GM21447 (cell line): ENCODE measurements around the gene PARP11.
A peak's percentile ranks its signal among the peaks of the same experiment; 100 is the strongest.

Experiments used
- ATAC-seq: cut with Tn5 transposase; IDR thresholded peaks from one replicate; pipeline ENCODE4 v1.9.1; 2021; ENCODE audit not compliant: unreplicated experiment

Gene PARP11

GRCh38 chr12:3827301-3828000 is 45.7 kb downstream of the PARP11 start:
- ATAC-seq: no peak

DNA sequence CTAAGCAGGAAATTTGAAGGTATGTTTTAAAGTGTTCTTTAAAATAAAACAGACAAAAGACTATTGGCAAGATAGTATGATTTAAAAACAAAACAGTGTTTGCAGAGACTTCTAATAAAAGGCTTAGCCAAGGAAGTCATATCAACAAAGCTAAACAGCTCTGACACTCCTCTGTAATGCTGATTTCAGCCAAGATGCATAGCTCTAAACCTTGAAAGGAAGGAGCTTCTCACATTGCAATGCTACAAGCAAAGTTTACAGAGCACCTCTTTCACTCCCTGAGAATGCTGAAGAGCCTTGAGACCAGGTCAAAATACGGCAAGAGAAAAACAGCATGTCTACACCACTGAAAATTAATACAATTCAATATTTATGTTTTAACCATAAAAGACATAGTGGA is 51.8 kb downstream of the PARP11 start:
- ATAC-seq: no peak

DNA sequence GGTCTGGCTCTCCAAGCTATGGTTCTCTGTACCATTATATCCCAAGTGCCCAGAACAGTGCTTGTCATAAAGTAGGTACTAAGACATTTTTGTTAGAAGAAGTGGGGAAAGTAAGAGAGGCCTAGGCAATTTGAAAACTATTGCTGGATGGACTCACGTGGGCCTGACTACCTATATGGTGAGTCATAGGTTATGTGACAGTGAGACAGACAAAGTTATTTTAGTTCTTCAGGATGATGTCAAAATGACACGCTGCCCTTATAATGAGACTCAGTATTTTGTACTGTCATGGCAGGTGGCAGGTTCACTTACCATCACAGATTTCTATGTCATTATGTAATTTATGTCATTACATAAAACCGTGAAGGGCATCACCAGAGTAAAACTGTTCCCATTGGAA is 53.1 kb downstream of the PARP11 start:
- no peak for ATAC-seq

- no peak for ATAC-seq
Measured at GRCh38 chr12:3816266-3816665, 56.9 kb downstream of the PARP11 start.

- no peak for ATAC-seq
Measured at GRCh38 chr12:3815094-3815766, 58.0 kb downstream of the PARP11 start.

GRCh38 chr12:3810540-3810939 is 62.7 kb downstream of the PARP11 start:
- no peak for ATAC-seq

- ATAC-seq: no peak
Measured at GRCh38 chr12:3810016-3810370, 63.2 kb downstream of the PARP11 start.

- no peak for ATAC-seq
Measured at GRCh38 chr12:3809357-3810015, 63.7 kb downstream of the PARP11 start.

- no peak for ATAC-seq
Measured at GRCh38 chr12:3805077-3805476, 68.1 kb downstream of the PARP11 start.

DNA sequence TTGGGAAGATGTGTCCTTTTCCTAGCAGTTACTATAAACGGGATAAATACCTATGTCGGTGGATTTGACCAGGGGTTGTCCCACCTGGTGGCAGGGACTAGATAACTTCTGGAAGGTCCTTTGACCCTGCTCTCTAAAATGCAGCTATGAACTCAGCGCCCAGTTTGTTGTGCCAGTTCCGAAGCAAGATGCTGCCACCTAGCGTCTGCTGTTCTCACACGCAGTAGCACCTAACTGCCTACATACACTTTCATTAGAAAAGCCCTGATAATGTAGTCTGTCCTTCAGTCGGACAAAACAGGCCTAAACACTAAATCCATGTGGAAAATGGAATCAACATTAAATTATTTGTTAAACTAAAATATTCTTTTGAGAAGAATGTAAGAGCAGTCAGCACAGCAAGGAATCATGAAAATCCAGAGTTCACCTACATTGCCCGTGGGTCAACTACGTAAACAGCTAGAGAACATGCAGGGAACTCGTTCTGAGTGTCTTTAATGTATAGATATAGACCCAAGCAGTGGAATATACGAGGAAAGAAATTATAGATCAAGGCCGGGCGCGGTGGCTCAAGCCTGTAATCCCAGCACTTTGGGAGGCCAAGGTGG is 69.2 kb downstream of the PARP11 start:
- ATAC-seq: peak; percentile 66

GRCh38 chr12:3802721-3803120 is 70.5 kb downstream of the PARP11 start:
- ATAC-seq: no peak

DNA sequence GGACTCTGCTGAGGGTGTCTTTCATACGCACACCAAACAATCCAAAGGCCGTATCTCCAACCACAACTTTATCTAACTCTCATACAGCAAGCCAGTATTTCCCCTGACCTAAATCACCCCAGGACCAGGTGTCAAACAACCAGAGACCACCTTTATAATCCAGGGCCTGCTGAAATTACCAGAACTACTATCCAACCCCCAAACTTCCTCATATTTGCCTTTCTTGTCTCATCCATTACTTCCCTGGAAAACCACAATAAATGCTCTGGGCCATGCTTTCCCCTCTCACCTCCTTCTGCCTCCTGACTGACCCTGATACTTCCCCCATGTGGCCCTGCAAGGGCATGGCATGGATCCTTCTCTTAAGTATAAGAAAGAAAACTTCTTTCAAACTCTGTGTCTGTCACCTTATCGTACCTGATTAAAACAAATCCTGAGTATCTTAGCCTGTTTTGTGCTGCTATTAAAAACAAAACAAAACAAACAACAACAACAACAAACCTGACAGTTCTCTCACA is 75.6 kb downstream of the PARP11 start:
- ATAC-seq: no peak

DNA sequence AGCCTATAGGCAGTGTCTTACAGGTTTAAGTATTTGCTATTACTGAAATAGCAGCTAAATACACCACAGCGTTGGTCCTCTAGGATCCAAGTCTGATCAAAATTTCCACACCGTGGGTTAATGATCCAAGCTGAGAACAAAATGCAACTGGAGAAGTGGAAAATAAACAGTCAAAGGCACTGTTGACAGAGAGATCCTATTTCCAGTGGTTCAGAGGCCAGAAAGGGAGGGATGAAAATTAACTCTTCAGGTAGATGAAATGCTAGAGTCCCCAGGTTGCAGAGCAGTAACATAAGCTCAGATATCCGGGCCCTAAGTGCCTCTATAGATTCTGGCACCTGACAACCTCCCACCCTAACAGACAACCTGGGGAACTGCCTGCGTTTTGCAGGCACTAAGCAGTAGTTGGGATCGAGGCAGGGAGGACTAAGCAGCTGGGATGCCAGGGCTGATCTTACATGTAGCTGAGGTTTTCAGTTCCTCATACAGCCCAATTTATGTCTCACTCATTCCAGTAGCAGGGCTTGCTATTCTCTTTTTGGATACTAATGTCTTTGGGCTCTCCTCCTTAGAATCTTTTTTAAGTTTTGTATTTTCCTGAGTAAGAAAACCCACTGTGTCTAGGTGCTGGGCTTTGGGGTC is 77.6 kb downstream of the PARP11 start:
- ATAC-seq: no peak

GRCh38 chr12:3795066-3795465 is 78.1 kb downstream of the PARP11 start:
- no peak for ATAC-seq

- ATAC-seq: no peak
Measured at GRCh38 chr12:3792623-3793288, 80.4 kb downstream of the PARP11 start.

- no peak for ATAC-seq
Measured at GRCh38 chr12:3791256-3791874, 81.8 kb downstream of the PARP11 start.

- ATAC-seq: no peak
Measured at GRCh38 chr12:3790642-3791041, 82.6 kb downstream of the PARP11 start.

GRCh38 chr12:3789838-3790237 is 83.4 kb downstream of the PARP11 start:
- ATAC-seq: no peak

DNA sequence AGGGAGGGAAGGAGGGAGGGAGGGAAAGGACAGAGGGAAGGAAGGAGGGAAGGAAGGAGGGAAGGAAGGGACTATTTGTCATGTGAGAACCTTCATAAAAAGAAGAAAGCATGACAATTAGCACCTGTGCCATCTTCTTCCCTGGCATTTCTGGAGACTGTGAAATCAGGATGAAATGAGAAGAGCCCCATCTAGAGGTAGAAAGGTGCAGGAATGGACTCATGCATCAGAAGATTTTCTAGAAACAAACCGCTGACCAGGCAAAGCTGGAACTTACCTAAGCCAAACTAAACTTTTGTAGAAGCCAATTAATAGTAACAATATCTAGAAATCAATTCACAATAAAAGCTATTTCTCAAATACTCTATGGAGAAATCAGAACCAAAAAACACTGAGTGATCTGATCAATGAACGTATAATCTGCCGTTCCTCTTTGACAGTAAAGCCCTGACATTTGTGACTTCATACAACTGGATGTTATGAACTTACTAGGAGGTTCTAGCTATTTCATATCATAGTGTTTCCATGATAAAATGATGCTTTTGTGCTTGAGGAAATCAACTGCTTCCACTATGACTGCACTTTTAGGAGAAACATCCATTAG is 95.9 kb downstream of the PARP11 start:
- ATAC-seq: no peak
